ENCODE measurements around the gene GRAMD1B. TPM values are rescaled to one million over a fixed set of nuclear protein-coding genes. Genes with fewer than 3 reads are reported as not detected.

Gene GRAMD1B
- total and polyA plus RNA-seq, 3 experiments from 2014 or later, result 2.1 to 28.2 (median 27.9) TPM

DNA sequence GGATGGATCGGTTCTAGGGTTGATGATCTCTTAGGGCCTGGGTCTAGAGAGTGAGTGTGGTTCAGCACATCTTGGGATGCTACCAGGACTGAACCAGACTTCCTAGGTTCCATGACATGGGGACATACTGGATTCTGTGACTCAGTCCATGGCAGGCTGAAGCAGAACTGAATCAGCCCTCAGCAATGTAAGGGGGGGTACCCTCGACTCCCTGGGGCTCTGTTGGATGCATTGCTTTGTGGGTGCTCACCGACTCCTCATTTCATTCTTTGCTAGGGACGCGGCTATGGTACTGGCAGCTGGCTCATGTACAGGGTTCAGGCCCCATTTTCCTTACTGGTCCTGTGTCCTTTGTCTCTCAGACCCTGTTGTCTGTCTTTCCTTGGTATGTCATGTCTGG, 733 bp upstream of the GRAMD1B start:
- Mint-ChIP-seq H3K27me3 (peaks cover 4 to 8% of the 10 kb centered on the region in 2 donors), H3K9me3 (no peaks in the 10 kb centered on the region), H3K4me3 (peak overlapping the region; percentile 91 to 95 (median 92)), H3K4me1 (peaks cover 18 to 36% (median 35%) of the 10 kb centered on the region in 3 donors), H3K36me3 (peaks cover 0 to 2% (median 0%) of the 10 kb centered on the region in 3 donors), H3K27ac (peak overlapping the region; percentile 43 to 95 (median 86))
- H3K36me3 ChIP-seq (ENCODE audit: insufficient read depth, low read length), result no peaks in the 10 kb centered on the region
- no peak overlapping the region for H3K27ac ChIP-seq (ENCODE audit: low read depth, low read length)
- ChIA-PET CTCF (interaction anchor here (1.0 to 2.8 kb wide), 3 partner anchors 10 to 49 kb away, joined by 3 to 16 read pairs (median 4); no protein-coding TSS in a partner anchor), POLR2A (interaction anchor here (0.7 kb wide), 1 partner anchor 49 kb away, joined by 3 read pairs; no protein-coding TSS in a partner anchor)
- H3K4me3 ChIP-seq (ENCODE audit: low read length), result peak overlapping the region; percentile 66
- DNase-seq, result no peak
- no peaks in the 10 kb centered on the region for H3K9me3 ChIP-seq (ENCODE audit: low read length)
- H3K27me3 ChIP-seq (ENCODE audit: insufficient read depth, low read length, poor library complexity, severe bottlenecking), result no peaks in the 10 kb centered on the region
- peaks cover 6% of the 10 kb centered on the region for H3K4me1 ChIP-seq (ENCODE audit: insufficient read depth, low read length)

DNA sequence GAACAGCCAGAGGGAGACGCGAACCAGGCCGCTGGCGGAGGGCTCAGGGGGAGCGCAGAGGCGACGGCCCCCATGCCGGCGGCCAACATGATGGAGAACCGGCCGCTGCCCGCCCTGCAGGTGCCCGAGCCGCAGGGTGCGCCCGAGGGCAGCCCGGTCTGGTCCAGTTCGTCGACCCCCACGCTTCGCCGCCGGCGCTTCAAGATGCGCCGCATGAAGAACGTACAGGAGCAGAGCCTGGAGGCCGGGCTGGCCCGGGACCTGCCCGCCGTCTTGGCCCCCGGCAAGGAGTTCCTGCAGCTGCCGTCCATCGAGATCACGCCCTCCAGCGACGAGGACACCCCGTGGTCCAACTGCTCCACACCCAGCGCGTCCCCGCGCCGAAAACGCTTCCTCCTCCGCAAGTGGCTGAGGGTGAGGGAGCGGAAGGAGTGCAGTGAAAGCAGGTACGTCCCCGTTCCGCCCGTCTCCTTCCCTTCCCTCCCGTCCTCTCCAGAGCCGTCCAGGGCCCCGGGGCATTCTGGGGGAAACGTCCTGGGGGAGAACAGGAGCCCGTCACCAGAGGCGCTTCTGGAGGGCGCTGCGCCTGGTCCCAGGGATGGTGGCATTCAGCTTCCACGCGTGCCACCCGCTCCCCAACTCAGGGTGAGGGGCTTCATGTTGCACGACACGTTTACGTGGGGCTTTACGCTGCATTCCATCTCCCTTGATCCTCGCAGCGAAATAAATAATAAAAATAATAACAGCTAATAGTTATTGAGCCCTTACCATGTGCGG, 840 bp downstream of the GRAMD1B start:
- H3K27ac ChIP-seq (ENCODE audit: low read depth, low read length), result peak overlapping the region; percentile 59

DNA sequence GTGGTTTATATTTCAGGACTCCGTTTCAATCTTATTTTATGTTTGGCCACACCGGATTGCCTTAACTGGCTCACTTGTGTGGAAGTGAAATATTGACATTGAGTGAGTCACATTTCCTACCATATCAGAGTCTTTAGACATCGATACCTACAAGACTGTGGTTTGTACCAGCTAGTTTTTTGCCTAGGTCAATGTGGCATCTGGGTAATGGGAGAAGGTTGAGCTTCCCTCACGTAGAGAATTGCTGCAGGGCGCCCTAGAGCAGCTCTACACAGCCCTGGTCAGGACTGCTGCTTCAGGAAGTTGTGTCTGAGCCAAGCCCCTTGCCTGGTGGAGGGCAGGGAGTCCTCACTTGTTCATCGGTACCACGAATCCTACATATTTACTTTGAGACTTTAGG, 1.6 kb downstream of the GRAMD1B start:
- ChIA-PET POLR2A (no interaction called here), CTCF (interaction anchor here (0.7 to 4.8 kb wide), 4 partner anchors 15 to 47 kb away, joined by 3 to 46 read pairs (median 4); no protein-coding TSS in a partner anchor)
- Mint-ChIP-seq H3K4me1 (peaks cover 18 to 40% (median 35%) of the 10 kb centered on the region in 3 donors), H3K27ac (peak overlapping the region; percentile 12 to 91 (median 58)), H3K27me3 (peaks cover 0 to 8% of the 10 kb centered on the region in 2 donors), H3K9me3 (no peaks in the 10 kb centered on the region), H3K36me3 (peaks cover 0 to 11% (median 3%) of the 10 kb centered on the region in 3 donors), H3K4me3 (peak overlapping the region; percentile 91 to 95 (median 92))
- Histone ChIP-seq H3K27ac (ENCODE audit: low read depth, low read length) (no peak overlapping the region), H3K9me3 (ENCODE audit: low read length) (no peaks in the 10 kb centered on the region), H3K27me3 (ENCODE audit: insufficient read depth, low read length, poor library complexity, severe bottlenecking) (no peaks in the 10 kb centered on the region), H3K4me1 (ENCODE audit: insufficient read depth, low read length) (peaks cover 6% of the 10 kb centered on the region), H3K36me3 (ENCODE audit: insufficient read depth, low read length) (no peaks in the 10 kb centered on the region), H3K4me3 (ENCODE audit: low read length) (no peak overlapping the region)
- DNase-seq, result no peak

More for the DNA sequence above, 840 bp downstream of the GRAMD1B start:
- ChIA-PET POLR2A (interaction anchor here (0.5 to 0.9 kb wide), 2 partner anchors 23 to 548 kb away, joined by 3 read pairs; no protein-coding TSS in a partner anchor), CTCF (interaction anchor here (1.0 to 4.8 kb wide), 3 partner anchors 23 to 48 kb away, joined by 3 to 46 read pairs (median 3); no protein-coding TSS in a partner anchor)
- Mint-ChIP-seq H3K36me3 (peaks cover 0 to 6% (median 0%) of the 10 kb centered on the region in 3 donors), H3K27me3 (peaks cover 0 to 8% of the 10 kb centered on the region in 2 donors), H3K4me1 (peaks cover 18 to 40% (median 35%) of the 10 kb centered on the region in 3 donors), H3K4me3 (peak overlapping the region; percentile 91 to 95 (median 92)), H3K9me3 (no peaks in the 10 kb centered on the region), H3K27ac (peak overlapping the region; percentile 12 to 95 (median 64))
- H3K36me3 ChIP-seq (ENCODE audit: insufficient read depth, low read length), result no peaks in the 10 kb centered on the region
- H3K4me3 ChIP-seq (ENCODE audit: low read length), result peak overlapping the region; percentile 66
- no peaks in the 10 kb centered on the region for H3K27me3 ChIP-seq (ENCODE audit: insufficient read depth, low read length, poor library complexity, severe bottlenecking)
- peak; percentile 29 to 78 (median 53) for DNase-seq
- peaks cover 6% of the 10 kb centered on the region for H3K4me1 ChIP-seq (ENCODE audit: insufficient read depth, low read length)
- H3K9me3 ChIP-seq (ENCODE audit: low read length), result no peaks in the 10 kb centered on the region

DNA sequence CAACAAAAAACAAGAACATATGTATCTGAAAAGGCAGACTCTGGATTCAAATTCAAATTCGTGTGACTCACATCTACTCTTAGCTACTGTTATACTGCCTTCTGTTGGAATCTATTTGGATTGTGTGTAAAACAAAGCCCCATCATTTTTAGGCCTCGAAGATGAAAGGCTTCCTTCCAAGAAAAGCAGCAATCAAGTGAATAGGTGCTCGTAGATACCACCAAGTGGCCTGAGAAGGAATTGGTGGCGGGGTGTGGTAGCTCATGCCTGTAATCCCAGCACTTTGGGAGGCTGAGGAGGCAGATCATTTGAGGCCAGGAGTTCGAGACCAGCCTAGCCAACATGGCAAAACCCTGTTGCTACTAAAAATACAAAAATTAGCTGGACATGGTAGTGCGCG, 4.2 kb downstream of the GRAMD1B start:
- peaks cover 0 to 5% of the 10 kb centered on the region in 2 donors for H3K27me3 Mint-ChIP-seq
- H3K36me3 Mint-ChIP-seq, result peaks cover 0 to 14% (median 3%) of the 10 kb centered on the region in 3 donors
- peak overlapping the region in 1 of 7 donors; percentile 65 for H3K4me3 Mint-ChIP-seq
- H3K9me3 Mint-ChIP-seq, result no peaks in the 10 kb centered on the region
- no peaks in the 10 kb centered on the region for H3K9me3 ChIP-seq (ENCODE audit: low read length)
- H3K36me3 ChIP-seq (ENCODE audit: insufficient read depth, low read length), result no peaks in the 10 kb centered on the region
- H3K4me1 ChIP-seq (ENCODE audit: insufficient read depth, low read length), result peaks cover 6% of the 10 kb centered on the region
- POLR2A ChIA-PET, result no interaction called here
- H3K4me1 Mint-ChIP-seq, result peaks cover 22 to 63% (median 56%) of the 10 kb centered on the region in 3 donors
- H3K27me3 ChIP-seq (ENCODE audit: insufficient read depth, low read length, poor library complexity, severe bottlenecking), result no peaks in the 10 kb centered on the region
- H3K27ac ChIP-seq (ENCODE audit: low read depth, low read length), result no peak overlapping the region
- peak overlapping the region in 1 of 8 donors; percentile 81 for H3K27ac Mint-ChIP-seq
- CTCF ChIA-PET, result interaction anchor here (0.7 to 4.8 kb wide), 8 partner anchors 11 to 143 kb away, joined by 3 to 46 read pairs (median 4); no protein-coding TSS in a partner anchor
- peak in 1 of 5 donors; percentile 4 for DNase-seq
- H3K4me3 ChIP-seq (ENCODE audit: low read length), result no peak overlapping the region

DNA sequence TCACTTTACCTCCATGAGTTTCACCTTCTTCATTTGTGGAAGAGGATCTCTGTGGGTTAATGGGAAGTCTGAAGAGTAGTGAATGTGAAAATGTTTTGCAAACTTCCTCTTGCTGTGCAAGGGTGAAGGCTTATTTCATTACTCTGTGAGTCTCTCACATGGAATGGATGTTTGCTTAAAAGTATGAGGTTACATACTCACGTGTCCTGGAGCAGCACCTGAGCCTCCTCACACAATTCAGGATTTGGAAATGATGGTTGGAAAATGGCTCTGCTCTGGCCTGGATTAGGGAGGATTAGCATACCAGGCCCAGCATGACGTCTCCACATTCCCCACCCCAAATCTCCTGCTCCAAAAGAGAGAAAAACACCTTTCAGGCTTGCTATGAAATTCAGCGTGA, 4.8 kb downstream of the GRAMD1B start:
- no peak overlapping the region for H3K4me3 ChIP-seq (ENCODE audit: low read length)
- peaks cover 0 to 2% of the 10 kb centered on the region in 2 donors for H3K27me3 Mint-ChIP-seq
- no peak for DNase-seq
- peaks cover 20 to 64% (median 56%) of the 10 kb centered on the region in 3 donors for H3K4me1 Mint-ChIP-seq
- POLR2A ChIA-PET, result no interaction called here
- H3K4me3 Mint-ChIP-seq, result no peak overlapping the region
- peaks cover 0 to 14% (median 3%) of the 10 kb centered on the region in 3 donors for H3K36me3 Mint-ChIP-seq
- peaks cover under 1% of the 10 kb centered on the region for H3K4me1 ChIP-seq (ENCODE audit: insufficient read depth, low read length)
- no peak overlapping the region for H3K27ac ChIP-seq (ENCODE audit: low read depth, low read length)
- H3K9me3 Mint-ChIP-seq, result no peaks in the 10 kb centered on the region
- H3K27me3 ChIP-seq (ENCODE audit: insufficient read depth, low read length, poor library complexity, severe bottlenecking), result no peaks in the 10 kb centered on the region
- H3K36me3 ChIP-seq (ENCODE audit: insufficient read depth, low read length), result no peaks in the 10 kb centered on the region
- no peaks in the 10 kb centered on the region for H3K9me3 ChIP-seq (ENCODE audit: low read length)
- no peak overlapping the region for H3K27ac Mint-ChIP-seq
- CTCF ChIA-PET, result interaction anchor here (0.7 to 4.8 kb wide), 8 partner anchors 8 to 44 kb away, joined by 3 to 46 read pairs (median 4); no protein-coding TSS in a partner anchor

DNA sequence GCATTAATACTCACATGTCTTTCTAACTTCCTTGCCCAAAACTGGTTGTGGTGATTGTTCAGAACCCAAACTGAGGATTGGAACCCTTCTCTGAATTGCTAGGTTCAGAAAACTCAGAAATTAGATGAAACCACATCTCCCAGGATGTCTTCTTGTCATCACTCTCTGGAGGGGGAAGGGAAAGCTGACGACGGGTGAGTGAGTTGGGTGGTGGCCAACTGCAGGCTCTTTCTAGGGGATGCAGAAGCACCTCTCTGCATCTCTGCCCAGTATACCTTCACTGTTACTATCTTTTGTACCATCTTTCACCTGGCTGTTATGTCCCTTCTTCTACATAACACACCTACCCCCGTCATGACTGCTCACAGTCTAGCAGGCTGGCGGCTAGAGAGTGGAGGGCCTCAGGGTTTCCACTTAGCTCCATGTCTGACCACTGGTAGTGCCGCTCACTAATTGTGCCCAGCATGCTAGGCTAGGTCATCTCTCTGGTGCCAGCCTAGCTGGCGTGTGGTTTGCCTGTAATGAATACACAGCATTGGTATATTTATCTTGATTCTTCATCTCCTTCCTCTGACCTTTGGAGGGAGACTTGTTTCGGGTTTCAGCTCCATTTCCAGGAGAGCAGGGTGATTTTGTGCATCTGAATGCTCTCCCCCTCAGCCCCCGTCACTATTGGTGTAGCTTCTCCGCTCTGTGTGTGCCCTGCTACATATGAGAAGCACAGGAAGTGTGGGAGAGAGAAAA, 7.3 kb downstream of the GRAMD1B start:
- Histone ChIP-seq H3K4me3 (ENCODE audit: low read length) (no peak overlapping the region), H3K4me1 (ENCODE audit: insufficient read depth, low read length) (no peaks in the 10 kb centered on the region), H3K36me3 (ENCODE audit: insufficient read depth, low read length) (no peaks in the 10 kb centered on the region), H3K27ac (ENCODE audit: low read depth, low read length) (no peak overlapping the region), H3K9me3 (ENCODE audit: low read length) (no peaks in the 10 kb centered on the region), H3K27me3 (ENCODE audit: insufficient read depth, low read length, poor library complexity, severe bottlenecking) (no peaks in the 10 kb centered on the region)
- Mint-ChIP-seq H3K27ac (no peak overlapping the region), H3K4me1 (peaks cover 16 to 61% (median 48%) of the 10 kb centered on the region in 3 donors), H3K36me3 (peaks cover 0 to 13% (median 3%) of the 10 kb centered on the region in 3 donors), H3K9me3 (no peaks in the 10 kb centered on the region), H3K4me3 (no peak overlapping the region), H3K27me3 (no peaks in the 10 kb centered on the region)
- DNase-seq, result no peak
- POLR2A ChIA-PET, result no interaction called here
- CTCF ChIA-PET, result interaction anchor here (2.8 kb wide), 1 partner anchor 30 kb away, joined by 8 read pairs; no protein-coding TSS in a partner anchor

DNA sequence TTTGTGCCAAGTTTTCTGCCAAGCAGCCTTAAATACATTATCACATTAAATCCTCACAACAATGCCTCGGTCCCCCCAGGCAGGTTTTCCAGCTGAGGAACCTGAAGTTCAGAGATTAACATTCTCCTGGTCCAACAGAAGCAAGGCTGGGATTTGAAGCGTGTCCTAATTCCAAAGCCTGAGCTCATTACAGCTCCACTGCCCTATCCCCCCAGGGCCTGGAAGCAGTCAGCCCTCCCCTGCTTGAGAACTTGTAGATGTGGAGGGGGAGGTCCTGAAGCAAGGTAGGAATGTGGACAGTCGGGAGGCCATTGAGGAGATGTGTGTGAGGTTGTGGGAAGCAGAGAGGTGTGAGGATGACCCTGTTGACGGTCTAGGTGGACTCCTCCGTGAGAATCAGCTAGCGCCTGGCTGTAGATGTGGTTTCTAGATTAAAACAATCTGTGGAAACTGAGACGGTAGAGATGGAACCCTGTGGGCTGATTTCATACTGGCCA, 8.1 kb downstream of the GRAMD1B start:
- Histone ChIP-seq H3K36me3 (ENCODE audit: insufficient read depth, low read length) (no peaks in the 10 kb centered on the region), H3K27ac (ENCODE audit: low read depth, low read length) (no peak overlapping the region), H3K4me3 (ENCODE audit: low read length) (no peak overlapping the region), H3K4me1 (ENCODE audit: insufficient read depth, low read length) (no peaks in the 10 kb centered on the region), H3K27me3 (ENCODE audit: insufficient read depth, low read length, poor library complexity, severe bottlenecking) (no peaks in the 10 kb centered on the region), H3K9me3 (ENCODE audit: low read length) (no peaks in the 10 kb centered on the region)
- no peaks in the 10 kb centered on the region for H3K27me3 Mint-ChIP-seq
- peaks cover 12 to 59% (median 49%) of the 10 kb centered on the region in 3 donors for H3K4me1 Mint-ChIP-seq
- ChIA-PET POLR2A (no interaction called here), CTCF (interaction anchor here (2.8 kb wide), 1 partner anchor 31 kb away, joined by 8 read pairs; no protein-coding TSS in a partner anchor)
- H3K36me3 Mint-ChIP-seq, result peaks cover 0 to 13% (median 3%) of the 10 kb centered on the region in 3 donors
- peak overlapping the region in 1 of 7 donors; percentile 44 for H3K4me3 Mint-ChIP-seq
- H3K27ac Mint-ChIP-seq, result peak overlapping the region in 4 of 8 donors; percentile 6 to 68 (median 47)
- no peaks in the 10 kb centered on the region for H3K9me3 Mint-ChIP-seq
- no peak for DNase-seq
